GM23338 (cell line): ENCODE measurements around the gene ZBTB7C.

ENCODE experiments used
- CTCF ChIP-seq, 2 experiments: fragments of 200-600 bp in 1 of 2; sonication (generic) in 1 of 2; conservative IDR thresholded peaks; 2 replicates each; pipeline versions ENCODE4 v1.5.1 to v1.6.1; 2016 to 2017; ENCODE audit warnings: antibody characterized with exemption in 2 of 2, low read depth in 2 of 2, mild to moderate bottlenecking in 2 of 2, moderate library complexity in 1 of 2
- EZH2 ChIP-seq: fragments of 200-600 bp; sonication (generic); IDR thresholded peaks from one replicate; pipeline ENCODE4 v1.8.0; 2017; ENCODE audit warnings: antibody characterized with exemption, mild to moderate bottlenecking, low read depth; ENCODE audit not compliant: unreplicated experiment
- EZH2phosphoT487 ChIP-seq: fragments of 200-600 bp; sonication (generic); IDR thresholded peaks from one replicate; pipeline ENCODE4 v1.8.1; 2018; ENCODE audit warnings: antibody characterized with exemption; ENCODE audit not compliant: unreplicated experiment
- NANOG ChIP-seq: IDR thresholded peaks from 2 replicates; pipeline ENCODE4 v1.6.1; 2016; ENCODE audit warnings: antibody characterized with exemption, borderline replicate concordance
- POLR2AphosphoS5 ChIP-seq: IDR thresholded peaks from 2 replicates; pipeline ENCODE4 v1.6.1; 2016; ENCODE audit warnings: antibody characterized with exemption, low read depth
- REST ChIP-seq: IDR thresholded peaks from one replicate; pipeline ENCODE4 v1.6.1; 2018; ENCODE audit warnings: antibody characterized with exemption; ENCODE audit not compliant: unreplicated experiment

GRCh38 chr18:48050176-48050575, 359.0 kb downstream of the ZBTB7C start:
- TF ChIP-seq CTCF (conservative IDR thresholded peaks at IDR 0.05; ENCODE audit: low read depth in 2 of 2) = no peak
- TF ChIP-seq POLR2AphosphoS5 = no peak
- TF ChIP-seq REST = no peak
- TF ChIP-seq EZH2 = no peak
- TF ChIP-seq NANOG = no peak
- no peak for TF ChIP-seq EZH2phosphoT487
